Thyroid gland (tissue), 4 donors: ENCODE data around the gene ITGA2B.
"Not testable (repeated sequence)": the region's sequence is repeated elsewhere in the genome, so short reads cannot be mapped to it uniquely, and the experiment has no call there.

Experiments
- POLR2A ChIP-seq, 2 donors: fragments of 450-650 bp; IDR thresholded peaks; one replicate each; pipeline ENCODE4 v1.6.1; 2017; ENCODE audit warnings: antibody characterized with exemption in 2 of 2, mild to moderate bottlenecking in 2 of 2, moderate library complexity in 1 of 2
- TF ChIP-seq, protein P1 (sequence below), 6 experiments: fragments of 200-600 bp in 3 of 6; fragments of 450-650 bp in 3 of 6; sonication (generic) in 3 of 6; IDR thresholded peaks; one replicate each; pipeline ENCODE4 v1.5.1; 2016 to 2019; ENCODE audit warnings: antibody characterized with exemption in 6 of 6, mild to moderate bottlenecking in 2 of 6, inconsistent platforms in 1 of 6, moderate library complexity in 1 of 6

- TF ChIP-seq, protein P1, sequence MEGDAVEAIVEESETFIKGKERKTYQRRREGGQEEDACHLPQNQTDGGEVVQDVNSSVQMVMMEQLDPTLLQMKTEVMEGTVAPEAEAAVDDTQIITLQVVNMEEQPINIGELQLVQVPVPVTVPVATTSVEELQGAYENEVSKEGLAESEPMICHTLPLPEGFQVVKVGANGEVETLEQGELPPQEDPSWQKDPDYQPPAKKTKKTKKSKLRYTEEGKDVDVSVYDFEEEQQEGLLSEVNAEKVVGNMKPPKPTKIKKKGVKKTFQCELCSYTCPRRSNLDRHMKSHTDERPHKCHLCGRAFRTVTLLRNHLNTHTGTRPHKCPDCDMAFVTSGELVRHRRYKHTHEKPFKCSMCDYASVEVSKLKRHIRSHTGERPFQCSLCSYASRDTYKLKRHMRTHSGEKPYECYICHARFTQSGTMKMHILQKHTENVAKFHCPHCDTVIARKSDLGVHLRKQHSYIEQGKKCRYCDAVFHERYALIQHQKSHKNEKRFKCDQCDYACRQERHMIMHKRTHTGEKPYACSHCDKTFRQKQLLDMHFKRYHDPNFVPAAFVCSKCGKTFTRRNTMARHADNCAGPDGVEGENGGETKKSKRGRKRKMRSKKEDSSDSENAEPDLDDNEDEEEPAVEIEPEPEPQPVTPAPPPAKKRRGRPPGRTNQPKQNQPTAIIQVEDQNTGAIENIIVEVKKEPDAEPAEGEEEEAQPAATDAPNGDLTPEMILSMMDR (IDR thresholded peaks at IDR 0.05): not testable (repeated sequence)
- not testable (repeated sequence) for TF ChIP-seq POLR2A (IDR thresholded peaks at IDR 0.05)
Observed at GRCh38 chr17:44394112-44394511, 4.7 kb upstream of the ITGA2B start.
